ENCODE results near the gene TXN.

TXN gene

GRCh38 chr9:110257097-110257841 lies 962 bp upstream of the TXN start:
- DNase-seq (ENCODE audit: low read depth): peak; percentile 7

- peak; percentile 25 for DNase-seq (ENCODE audit: low read depth)
Measured at GRCh38 chr9:110255463-110256379, 586 bp downstream of the TXN start.

DNA sequence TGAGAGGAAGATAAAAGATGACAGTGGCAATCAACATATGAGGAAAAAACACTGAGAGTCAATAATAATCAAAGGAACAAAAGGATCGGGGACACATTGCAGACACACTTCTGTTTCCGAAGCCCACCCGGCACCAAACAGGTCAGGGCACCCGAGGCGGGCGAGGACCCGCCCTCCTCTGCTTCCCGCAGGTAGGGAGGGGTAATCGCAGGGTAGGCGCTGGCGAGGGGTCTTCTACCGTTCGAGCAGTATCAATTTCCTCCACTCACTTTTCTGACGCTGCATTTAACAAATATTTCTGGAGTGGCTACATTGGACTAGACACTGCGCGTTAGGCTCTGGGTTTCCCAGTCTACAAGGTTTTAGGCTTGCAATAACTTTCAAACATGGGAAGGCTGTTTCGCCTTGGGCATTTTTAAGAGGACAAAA lies 1.3 kb downstream of the TXN start:
- DNase-seq (ENCODE audit: low read depth): no peak

- DNase-seq (ENCODE audit: low read depth): peak; percentile 0
Measured at GRCh38 chr9:110254500-110254899, 1.8 kb downstream of the TXN start.

DNA sequence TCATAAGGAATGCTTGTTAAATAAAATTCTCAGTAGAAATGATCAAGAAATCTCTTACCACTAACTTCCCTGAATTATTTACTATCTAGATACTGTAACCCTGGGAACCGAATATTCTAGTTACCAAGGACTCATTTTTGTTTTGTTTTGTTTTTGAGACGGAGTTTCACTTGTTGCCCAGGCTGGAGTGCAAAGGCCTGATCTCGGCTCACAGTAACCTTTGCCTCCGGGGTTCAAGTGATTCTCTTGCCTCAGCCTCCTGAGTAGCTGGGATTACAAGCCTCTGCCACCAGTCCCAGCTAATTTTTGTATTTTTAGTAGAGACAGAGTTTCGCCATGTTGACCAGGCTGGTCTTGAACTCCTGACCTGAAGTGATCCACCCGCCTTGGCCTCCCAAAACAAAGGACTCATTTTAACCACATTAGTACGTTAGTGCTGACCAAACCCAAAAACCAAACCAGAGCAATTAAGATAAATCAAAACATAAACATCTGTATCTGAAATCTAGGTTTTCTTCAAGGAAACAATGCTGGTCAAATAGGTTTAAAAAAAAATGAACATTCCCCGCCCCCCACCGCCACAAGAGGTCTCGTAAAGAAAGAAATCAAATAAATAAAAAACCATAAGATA lies 3.7 kb downstream of the TXN start:
- peak; percentile 29 for DNase-seq (ENCODE audit: low read depth)

DNA sequence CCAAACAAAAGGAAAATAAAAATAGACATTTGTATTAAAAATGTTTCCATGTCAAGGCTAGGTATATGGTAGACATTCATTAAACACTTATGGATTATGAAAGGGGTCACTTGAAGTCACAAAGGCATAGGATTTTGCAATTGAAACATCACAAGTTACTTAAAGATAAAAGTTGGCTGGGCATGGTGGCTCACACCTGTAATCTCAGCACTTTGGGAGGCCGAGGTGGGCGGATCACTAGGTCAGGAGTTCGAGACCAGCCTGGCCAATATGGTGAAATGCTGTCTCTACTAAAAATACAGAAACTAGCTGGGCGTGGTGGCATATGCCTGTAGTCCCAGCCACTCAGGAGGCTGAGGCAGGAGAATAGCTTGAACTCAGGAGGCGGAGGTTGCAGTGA lies 4.5 kb downstream of the TXN start:
- DNase-seq (ENCODE audit: low read depth): peak; percentile 0

- DNase-seq (ENCODE audit: low read depth): peak; percentile 0
Measured at GRCh38 chr9:110251212-110251611, 5.1 kb downstream of the TXN start.

DNA sequence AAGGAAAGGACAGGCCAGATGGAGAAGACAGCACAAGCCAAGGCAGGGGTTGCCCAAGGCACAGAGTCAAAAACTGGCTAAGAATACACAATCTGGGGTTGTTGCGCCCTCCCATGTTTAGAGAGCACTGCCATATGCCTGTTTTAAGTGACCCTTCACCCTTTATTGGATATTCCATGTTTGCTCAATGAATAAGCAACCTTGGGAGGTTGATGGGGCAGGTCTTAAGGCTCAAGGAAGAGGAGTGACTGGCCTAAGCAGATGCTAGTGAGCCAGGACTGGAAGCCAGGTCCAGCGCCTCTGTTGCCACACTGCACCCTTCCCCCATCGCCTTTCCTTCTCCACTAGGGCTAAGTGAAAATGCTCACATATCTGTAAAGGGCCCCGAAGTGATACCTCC lies 6.7 kb downstream of the TXN start:
- DNase-seq (ENCODE audit: low read depth): peak; percentile 5

GRCh38 chr9:110248361-110248760 lies 7.9 kb downstream of the TXN start:
- DNase-seq (ENCODE audit: low read depth): no peak

- no peak for DNase-seq (ENCODE audit: low read depth)
Measured at GRCh38 chr9:110246214-110246613, 10.1 kb downstream of the TXN start.

DNA sequence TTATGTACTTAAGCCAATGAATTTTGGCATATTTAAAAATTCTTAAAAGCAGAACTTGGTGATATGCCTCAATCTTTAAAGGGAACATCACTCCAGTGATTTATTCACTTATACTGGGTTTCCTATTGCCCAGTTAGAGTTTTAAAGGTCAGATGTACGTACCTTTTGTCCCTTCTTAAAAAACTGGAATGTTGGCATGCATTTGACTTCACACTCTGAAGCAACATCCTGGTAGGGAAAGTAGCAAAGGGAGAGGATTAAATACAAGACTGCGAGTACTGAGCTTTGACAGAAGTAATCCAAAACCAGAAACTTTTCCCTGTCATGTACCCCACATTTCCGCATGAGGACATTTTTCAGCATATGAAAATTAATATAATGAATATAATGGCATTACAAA lies 11.7 kb downstream of the TXN start:
- no peak for DNase-seq (ENCODE audit: low read depth)

- DNase-seq (ENCODE audit: low read depth): no peak
Measured at GRCh38 chr9:110241858-110242321, 14.4 kb downstream of the TXN start.

DNA sequence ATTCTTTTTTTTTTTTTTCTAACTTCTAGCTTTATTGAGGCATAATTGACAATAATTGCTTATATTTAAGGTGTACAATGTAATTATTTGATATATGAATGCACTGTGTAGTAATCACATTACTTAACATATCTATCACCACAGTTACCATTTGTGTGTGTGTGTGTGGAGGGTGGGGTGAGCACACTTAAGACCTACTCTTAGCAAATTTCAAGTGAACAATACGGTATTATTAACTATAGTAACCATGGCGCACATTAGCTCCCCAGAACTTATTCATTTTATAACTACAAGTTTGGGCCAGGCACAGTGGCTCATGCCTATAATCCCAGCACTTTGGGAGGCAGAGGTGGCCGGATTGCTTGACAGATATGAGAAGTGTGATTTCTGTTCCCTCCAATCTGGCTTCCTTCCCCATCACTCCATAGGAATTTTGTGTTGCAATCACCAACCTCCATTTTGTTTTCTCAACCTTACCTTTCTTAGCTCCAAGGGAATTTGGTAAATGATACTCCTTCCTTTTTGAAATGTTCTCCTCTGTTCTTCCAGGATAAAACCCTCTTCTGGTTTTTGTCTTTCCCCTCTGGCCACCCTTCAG lies 14.9 kb downstream of the TXN start:
- DNase-seq (ENCODE audit: low read depth): no peak

GRCh38 chr9:110240198-110240597 lies 16.1 kb downstream of the TXN start:
- no peak for DNase-seq (ENCODE audit: low read depth)

DNA sequence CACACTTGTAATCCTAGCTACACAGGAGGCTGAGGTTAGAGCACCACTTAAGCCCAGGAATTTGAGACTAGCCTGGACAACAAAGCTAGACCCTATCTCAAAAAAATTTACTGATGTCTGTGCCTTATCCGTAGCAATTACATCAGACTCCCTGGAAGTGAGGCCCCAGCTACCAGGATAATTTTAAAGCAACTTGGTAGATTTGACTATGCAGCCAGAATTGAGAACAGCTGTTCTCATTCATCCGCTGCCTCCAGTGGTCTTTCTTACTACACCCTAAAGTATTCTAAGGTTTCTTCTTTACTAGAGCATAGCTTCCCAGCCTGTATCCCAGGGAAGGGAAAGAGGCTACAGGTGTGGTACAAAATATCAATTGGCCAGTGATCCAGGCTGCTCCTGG lies 28.0 kb downstream of the TXN start:
- DNase-seq (ENCODE audit: low read depth): no peak

- no peak for DNase-seq (ENCODE audit: low read depth)
Measured at GRCh38 chr9:110224583-110224982, 31.7 kb downstream of the TXN start.

GRCh38 chr9:110220809-110221208 lies 35.5 kb downstream of the TXN start:
- no peak for DNase-seq (ENCODE audit: low read depth)

DNA sequence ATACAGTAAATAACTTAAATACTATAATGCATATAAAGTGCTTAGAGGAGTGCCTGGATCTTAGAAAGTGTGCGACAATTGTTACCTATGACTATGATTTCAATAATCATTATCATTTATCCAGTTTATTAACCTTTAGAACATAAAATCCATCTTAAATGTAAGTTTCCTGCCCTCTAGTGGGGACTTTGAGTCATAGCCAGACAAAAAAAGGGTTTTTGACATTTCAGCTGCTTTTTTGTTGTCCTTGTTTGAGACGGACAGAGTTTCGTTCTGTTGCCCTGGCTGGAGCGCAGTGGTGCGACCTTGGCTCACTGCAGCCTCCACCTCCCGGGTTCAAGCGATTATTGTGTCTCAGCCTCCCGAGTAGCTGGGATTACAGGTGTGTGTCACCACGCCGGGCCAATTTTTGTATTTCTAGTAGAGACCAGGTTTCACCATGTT lies 38.6 kb downstream of the TXN start:
- peak; percentile 52 for DNase-seq (ENCODE audit: low read depth)

- DNase-seq (ENCODE audit: low read depth): no peak
Measured at GRCh38 chr9:110214586-110215355, 41.5 kb downstream of the TXN start.

- DNase-seq (ENCODE audit: low read depth): no peak
Measured at GRCh38 chr9:110214090-110214489, 42.2 kb downstream of the TXN start.

DNA sequence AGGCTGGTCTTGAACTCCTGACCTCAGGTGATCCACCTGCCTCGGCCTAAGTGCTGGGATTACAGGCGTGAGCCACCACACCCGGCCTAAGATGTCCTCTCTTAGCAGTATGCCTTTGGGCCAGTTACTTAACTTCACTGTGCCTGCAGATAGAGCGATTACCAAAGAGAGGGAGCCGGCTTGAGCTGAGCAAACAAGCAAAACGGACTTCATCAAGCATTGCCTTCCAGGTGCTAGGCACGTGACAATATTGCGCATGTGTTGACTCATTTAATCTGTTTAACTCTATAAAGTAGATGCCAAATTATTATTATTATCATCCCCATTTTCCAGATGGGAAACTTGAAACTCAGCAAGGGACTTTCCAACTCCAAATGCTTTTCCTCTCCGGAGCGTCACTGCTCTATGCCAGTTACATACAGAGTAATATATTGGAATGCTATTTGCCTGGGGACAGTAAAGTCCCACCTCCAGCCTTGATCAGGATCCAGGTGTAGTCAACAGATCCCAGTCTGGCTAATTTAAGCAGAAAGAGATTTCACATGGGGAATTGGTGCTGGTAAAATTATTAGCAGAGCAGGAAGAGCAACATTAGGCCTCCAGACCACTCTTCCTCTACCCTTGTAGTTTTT lies 42.8 kb downstream of the TXN start:
- DNase-seq (ENCODE audit: low read depth): no peak
